ENCODE data around the gene ACER1.
"Not testable (repeated sequence)": the region's sequence is repeated elsewhere in the genome, so short reads cannot be mapped to it uniquely, and the experiment has no call there.

ACER1 gene

DNA sequence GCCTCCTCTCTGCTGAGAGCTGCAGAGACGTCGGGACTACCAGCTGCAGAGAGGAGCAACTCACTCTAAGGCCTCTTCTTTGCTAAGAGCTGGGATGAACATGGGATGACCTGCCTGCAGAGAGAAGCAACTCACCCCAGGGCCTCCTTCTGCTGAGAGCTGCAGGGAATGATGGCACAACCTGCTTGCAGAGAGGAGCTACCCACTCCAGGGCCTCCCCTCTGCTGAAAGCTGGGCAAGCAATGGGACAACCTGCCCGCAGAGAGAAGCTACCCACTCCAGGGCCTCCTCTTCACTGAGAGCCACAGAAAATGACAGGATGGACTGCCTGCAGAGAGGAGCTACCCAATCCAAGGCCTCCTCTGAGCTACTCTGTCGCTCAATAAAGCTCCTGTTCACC lies 46.7 kb downstream of the ACER1 start:
- no peak for DNase-seq

DNA sequence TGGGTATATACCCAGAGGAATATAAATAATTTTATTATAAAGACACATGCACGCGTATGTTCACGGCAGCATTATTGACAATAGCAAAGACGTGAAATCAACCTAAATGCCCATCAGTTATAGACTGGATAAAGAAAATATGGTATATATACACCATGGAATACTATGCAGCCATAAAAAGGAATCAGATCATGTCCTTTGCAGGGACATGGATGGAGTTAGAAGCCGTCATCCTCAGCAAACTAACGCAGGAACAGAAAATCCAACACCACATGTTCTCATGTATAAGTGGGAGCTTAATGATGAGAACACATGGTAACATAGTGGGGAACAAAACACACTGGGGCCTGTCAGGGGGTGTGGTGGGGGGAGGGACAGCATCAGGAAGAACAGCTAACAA lies 51.0 kb downstream of the ACER1 start:
- not testable (repeated sequence) for DNase-seq

GRCh38 chr19:6279931-6280591 lies 53.4 kb downstream of the ACER1 start, which contains the start of gene MLLT1:
MLLT1 (minus strand) TSS chr19:6279975; CDS start chr19:6279784, 191 bp downstream.
- DNase-seq = peak; percentile 98

- no peak for DNase-seq
These were observed 53.8 kb downstream of the ACER1 start for GRCh38 chr19:6279620-6279930.

- DNase-seq = no peak
These were observed 54.4 kb downstream of the ACER1 start for GRCh38 chr19:6278740-6279619.

DNA sequence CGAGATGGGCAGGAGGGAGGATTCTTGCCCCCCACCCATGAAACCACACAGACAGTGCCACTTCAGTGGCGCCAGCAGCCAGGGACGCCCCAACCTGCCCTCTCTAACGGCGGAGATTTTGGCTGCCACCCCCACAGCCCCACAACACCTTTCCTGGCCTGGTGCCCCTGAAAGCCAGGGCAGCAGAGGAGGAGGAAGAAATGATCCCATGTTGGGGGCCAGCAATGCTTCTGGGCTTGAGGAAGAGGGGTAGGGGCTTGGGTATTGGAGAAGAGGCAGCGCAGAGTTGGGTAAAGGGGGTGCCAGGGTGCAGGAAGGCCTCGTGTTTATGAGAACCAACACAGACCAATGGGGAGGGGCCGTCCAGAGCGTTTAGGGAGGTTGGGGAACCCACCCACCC lies 55.4 kb downstream of the ACER1 start:
- DNase-seq = no peak

DNA sequence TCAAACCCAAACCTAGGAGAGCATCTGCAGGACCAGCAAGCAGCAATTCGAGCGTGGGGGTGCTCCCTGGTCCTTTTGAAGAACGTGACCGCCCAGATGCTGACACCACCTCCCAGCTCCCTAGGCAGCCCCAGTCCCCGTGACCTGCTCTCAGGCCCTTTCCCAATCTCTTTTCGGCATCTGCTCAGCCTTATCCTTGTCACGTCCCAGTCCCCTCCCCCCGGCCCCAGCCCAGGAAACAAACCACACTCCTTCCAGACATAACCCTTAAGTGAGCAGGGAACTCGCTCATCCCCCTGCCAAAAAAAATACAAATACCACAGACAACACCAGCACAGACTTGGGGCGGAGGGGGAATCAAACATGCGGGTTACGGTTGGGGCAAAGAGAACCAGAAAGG lies 57.0 kb downstream of the ACER1 start:
- no peak for DNase-seq

GRCh38 chr19:6275170-6275744 lies 58.2 kb downstream of the ACER1 start:
- no peak for DNase-seq

DNA sequence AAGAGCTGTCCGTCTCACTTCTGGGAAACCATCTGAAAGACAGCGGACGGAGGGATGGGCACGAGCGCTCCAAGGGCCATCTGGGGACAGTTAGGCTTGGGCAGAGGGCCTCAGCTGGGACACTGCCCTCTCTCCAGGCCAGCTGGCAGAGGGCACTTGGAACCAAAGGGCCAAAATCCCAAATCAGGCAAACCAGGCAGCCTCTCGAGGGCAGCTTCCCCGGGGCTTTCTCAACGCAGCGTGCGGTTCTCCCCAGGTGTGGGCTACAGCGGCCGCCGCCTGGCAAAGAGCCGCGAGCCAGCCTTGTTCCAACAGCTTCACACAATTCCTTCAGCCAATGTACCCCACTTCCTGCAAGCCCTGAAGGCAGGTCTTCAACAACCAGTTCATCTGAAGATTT lies 58.7 kb downstream of the ACER1 start:
- DNase-seq = no peak

DNA sequence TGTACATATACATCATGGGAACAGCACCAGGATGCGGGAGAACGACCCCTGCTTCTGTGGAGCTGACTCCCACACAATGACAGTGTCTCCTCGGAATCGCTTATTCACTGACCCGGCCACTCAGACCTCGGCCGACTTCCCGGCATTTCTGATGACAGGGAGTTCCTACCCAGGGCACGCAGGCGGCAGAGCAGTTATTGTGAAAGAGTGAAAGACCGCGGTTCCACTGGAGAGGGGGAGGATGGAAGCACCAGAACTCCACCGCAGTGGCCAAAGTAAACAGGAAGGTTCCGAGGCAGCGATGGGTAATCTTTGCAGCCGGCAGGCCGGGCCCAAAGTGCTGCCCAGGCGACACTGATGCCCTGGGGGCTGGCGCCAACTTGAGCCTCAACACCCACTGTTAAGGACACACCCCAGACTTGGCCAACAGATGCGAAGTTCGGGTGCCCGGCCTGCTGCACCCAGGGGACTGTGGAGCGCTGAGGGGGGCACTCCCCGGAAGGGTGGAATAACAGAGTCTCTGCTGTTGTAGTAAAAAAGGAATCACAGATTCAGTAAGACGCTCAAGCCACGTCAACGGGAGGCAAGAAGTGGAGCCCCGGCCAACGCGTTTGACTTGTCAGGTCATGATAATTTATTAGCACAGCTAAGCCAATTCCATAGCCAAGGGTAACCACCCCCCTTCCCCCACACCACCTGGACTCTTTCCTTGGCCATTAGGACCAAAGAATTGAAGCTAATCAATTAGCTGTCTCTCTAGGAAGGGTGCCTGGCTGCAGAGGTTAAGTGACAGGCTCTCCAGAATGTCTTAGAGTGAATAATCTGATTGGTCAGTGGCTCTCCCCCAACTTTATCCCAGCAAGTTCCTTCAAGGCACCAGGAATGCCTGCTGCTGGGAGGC lies 59.5 kb downstream of the ACER1 start:
- DNase-seq = no peak

- DNase-seq = no peak
These were observed 60.4 kb downstream of the ACER1 start for GRCh38 chr19:6272913-6273600.

DNA sequence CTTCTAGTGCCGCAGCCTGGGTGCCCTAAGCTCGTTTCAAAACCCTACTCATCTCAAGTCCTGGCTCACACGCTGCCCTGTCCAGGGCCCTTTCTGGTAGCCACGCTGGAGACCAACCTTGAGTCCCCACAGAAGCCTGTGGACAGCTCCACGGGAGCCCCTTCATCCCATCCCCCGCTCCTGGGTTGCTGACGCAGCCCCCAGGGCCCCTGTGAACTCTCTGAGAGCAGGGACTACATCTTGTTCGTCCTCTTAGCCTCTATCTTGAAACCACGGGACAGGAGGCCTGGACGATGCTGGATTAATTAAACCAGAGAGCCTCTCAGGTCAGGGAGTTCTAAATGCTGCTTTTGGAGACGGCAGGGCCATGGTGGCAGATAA lies 61.0 kb downstream of the ACER1 start:
- no peak for DNase-seq

- no peak for DNase-seq
These were observed 61.5 kb downstream of the ACER1 start for GRCh38 chr19:6271721-6272410.

GRCh38 chr19:6271251-6271650 lies 62.2 kb downstream of the ACER1 start:
- no peak for DNase-seq

GRCh38 chr19:6270822-6271221 lies 62.6 kb downstream of the ACER1 start:
- DNase-seq = no peak

GRCh38 chr19:6270076-6270745 lies 63.2 kb downstream of the ACER1 start:
- no peak for DNase-seq

- DNase-seq = no peak
These were observed 64.1 kb downstream of the ACER1 start for GRCh38 chr19:6269101-6269886.

DNA sequence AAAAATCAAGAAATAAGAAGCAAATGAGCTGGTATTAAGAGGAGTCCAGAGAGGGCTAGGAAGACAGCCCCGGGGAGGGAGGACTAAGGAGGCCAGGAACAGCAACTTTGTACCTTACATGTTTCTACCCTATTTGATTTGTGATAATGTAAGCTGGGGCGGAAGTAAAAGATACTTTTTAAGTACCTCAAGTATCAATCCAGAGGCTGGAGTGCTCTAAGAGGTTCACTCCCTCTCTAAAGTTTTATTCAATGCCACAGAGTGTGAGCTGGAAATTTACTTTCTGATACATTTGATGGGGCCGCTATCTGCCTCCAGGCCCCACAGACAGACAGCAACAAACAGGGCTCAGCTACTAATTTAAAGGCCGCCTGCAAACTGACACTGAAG lies 65.0 kb downstream of the ACER1 start:
- DNase-seq = no peak

DNA sequence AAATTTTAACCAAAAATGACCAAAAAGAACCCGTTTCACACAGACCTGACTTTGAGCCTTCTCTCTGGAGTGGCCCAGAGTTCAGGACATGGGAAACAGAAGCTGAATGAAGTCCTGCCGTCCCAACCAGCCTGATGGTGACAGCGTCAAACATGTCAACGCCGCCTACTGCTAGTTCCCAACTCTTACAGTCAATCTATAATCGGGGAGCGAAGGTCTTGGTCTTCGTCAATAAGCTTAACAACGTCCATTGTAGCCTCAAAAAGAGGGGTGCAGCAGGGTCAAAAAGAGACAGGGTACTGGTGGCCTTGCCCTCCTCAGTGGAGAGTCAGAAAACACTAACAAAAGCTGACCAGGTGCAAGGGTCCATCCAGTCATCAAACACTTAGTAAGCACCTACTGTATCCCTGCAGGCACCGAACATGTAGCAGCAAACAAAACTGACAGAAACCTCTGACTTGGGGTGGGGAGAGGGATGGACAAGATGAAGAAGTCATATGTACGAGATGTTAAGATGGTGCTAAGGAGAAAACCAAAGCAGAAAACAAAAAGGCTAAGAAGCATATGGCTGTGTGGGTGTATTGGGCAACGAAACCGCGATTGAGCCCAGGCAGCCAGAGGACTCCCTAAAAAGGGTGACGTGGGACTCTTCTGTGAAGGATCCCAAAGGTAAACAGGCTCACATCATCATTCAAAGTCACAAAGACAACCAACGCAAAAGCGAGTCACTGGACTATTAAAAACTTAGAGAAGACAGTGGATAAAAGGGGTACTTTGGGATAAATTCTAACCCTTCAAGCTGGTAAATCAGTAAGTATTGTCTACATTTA lies 65.6 kb downstream of the ACER1 start:
- no peak for DNase-seq

DNA sequence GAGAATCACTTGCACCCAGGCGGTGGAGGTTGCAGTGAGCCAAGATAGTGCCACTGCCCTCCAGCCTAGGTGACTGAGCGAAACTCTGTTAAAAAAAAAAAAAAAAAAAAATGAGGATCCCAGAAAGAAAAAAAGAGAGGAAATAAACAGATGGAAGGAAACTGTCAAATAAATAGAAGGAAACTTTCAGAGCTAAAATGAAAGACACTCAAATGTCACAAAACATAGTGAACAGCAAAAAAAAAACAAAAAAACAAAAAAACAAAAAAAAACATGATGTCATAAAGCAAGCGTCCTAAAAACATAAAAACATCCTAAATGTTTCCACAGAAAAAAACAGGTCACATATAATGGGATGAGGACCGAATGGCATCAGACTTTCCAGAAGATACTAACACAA lies 68.6 kb downstream of the ACER1 start:
- no peak for DNase-seq
